SH-SY5Y (cell line): Measurements from ENCODE around the gene RNF8.

Source experiments
- GATA2 ChIP-seq: IDR thresholded peaks from 2 replicates; pipeline ENCODE4 v1.6.1; 2011; ENCODE audit warnings: mild to moderate bottlenecking, low read depth, low read length
- GATA3 ChIP-seq: IDR thresholded peaks from 2 replicates; pipeline ENCODE4 v1.6.1; 2011; ENCODE audit warnings: low read depth, mild to moderate bottlenecking, low read length, moderate library complexity

GRCh38 chr6:37315157-37315515, 38.6 kb upstream of the RNF8 start:
- TF ChIP-seq GATA2 (no peak), GATA3 (no peak)
